Esophagus muscularis mucosa (tissue), 3 donors: Measurements from ENCODE around the gene KRT73.

Experiments
- CTCF ChIP-seq, 3 experiments: fragments of 200-600 bp in 2 of 3; fragments of 450-650 bp in 1 of 3; sonication (generic) in 2 of 3; IDR thresholded peaks; one replicate each; pipeline ENCODE4 v1.5.1; 2017 to 2019; ENCODE audit warnings: antibody characterized with exemption in 3 of 3, mild to moderate bottlenecking in 2 of 3, moderate library complexity in 1 of 3
- POLR2A ChIP-seq: fragments of 450-650 bp; IDR thresholded peaks from one replicate; pipeline ENCODE4 v1.6.1; 2017; ENCODE audit warnings: antibody characterized with exemption, moderate library complexity, mild to moderate bottlenecking, low read depth

DNA sequence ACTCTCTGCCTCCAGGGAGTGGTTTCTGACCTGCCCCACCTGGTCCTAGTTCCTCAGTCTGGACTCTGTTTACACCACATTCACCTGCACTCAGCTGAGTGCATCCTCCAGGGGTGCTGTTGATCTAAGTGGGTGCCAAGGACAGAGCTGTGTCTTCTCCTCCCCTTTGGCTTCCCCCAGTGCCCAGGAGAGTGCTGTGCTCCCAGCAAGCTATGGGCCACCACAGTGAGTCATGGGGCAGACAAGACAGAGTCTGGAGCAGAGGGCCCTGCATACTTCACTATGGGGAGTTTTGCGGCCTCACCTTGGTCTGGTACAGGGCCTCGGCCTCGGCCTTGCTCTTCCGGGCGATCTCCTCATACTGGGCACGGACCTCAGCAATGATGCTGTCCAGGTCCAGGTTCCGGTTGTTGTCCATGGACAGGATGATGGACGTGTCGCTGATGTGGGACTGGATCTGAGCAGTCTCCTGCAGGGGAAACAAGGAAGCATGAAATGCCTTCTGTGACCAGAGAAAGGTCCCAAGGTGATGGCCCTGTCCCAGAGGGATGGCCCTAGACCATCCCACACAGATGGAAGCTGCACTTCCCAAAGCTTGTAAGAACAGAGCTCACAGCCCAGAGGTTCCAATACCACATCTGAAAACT lies 4.9 kb downstream of the KRT73 start:
- no peak for TF ChIP-seq CTCF (IDR thresholded peaks at IDR 0.05)
- no peak for TF ChIP-seq POLR2A
